GM12873 (cell line): ENCODE data around the gene GDF10.

Experiments
- TF ChIP-seq, protein P1 (sequence below): IDR thresholded peaks from 2 replicates; pipeline ENCODE4 v1.5.1; 2012; ENCODE audit warnings: low read depth, mild to moderate bottlenecking, moderate library complexity, low read length, control low read depth; ENCODE audit not compliant: insufficient read depth; ENCODE audit errors: missing control alignments

GDF10 gene

DNA sequence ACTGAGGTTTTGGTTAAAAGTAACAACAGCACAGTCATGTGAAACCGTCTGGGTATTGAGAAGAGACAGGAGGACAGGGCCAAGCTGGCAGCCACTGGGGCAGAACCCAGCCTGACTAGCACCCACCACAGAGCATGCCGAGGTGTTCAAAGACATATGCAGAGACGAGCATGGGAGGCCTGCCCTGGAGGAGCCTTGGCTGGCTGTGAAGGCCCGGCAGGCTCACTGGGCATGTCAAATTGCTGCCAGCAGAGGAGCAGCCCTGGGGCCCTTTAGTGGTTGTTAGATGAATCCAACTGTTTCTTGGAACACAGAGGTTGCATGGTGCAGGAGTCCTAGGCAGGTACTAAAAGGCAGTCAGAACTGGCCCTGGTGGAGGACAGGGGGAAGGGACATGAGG is 17.3 kb downstream of the GDF10 start:
- TF ChIP-seq, protein P1, sequence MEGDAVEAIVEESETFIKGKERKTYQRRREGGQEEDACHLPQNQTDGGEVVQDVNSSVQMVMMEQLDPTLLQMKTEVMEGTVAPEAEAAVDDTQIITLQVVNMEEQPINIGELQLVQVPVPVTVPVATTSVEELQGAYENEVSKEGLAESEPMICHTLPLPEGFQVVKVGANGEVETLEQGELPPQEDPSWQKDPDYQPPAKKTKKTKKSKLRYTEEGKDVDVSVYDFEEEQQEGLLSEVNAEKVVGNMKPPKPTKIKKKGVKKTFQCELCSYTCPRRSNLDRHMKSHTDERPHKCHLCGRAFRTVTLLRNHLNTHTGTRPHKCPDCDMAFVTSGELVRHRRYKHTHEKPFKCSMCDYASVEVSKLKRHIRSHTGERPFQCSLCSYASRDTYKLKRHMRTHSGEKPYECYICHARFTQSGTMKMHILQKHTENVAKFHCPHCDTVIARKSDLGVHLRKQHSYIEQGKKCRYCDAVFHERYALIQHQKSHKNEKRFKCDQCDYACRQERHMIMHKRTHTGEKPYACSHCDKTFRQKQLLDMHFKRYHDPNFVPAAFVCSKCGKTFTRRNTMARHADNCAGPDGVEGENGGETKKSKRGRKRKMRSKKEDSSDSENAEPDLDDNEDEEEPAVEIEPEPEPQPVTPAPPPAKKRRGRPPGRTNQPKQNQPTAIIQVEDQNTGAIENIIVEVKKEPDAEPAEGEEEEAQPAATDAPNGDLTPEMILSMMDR: no peak

DNA sequence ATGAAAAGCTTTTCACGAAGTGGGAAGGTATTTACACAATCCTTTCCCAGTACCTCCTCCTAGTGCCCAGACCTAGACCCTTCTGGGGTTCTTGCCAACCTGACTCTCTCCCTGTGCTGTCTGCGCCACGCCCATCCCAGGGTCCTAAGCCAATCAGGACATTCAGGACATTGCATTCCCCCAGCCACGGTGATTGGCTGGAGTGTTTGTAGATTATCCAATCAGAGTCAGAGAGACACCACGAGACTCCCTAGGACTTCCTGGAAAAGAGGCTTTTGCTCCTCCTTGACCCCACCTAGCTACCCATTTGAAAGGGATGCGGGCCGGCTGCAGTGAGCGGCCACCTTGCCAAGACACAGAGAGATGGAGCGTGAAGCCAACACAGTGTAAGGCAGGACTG is 18.7 kb downstream of the GDF10 start:
- TF ChIP-seq, protein P1: no peak

DNA sequence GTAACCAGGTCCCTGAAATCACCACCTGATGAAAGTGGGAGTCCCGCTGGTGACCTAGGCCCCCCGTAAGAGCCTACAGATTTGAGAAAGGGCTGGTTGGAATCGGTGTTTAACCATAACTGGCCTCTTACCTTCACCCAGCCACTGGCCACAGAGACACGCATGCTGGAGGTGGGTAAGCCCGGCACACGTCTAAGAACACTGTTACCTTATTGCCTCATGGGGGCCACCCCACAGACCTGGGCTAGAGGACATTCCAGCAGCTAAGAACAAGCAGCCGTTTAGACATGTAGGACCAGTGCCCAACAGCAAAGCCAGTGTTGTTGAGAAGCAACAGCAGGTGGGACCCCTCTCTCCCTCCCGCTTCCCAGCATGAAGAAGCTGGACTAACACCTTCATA is 19.8 kb downstream of the GDF10 start:
- TF ChIP-seq, protein P1: no peak

DNA sequence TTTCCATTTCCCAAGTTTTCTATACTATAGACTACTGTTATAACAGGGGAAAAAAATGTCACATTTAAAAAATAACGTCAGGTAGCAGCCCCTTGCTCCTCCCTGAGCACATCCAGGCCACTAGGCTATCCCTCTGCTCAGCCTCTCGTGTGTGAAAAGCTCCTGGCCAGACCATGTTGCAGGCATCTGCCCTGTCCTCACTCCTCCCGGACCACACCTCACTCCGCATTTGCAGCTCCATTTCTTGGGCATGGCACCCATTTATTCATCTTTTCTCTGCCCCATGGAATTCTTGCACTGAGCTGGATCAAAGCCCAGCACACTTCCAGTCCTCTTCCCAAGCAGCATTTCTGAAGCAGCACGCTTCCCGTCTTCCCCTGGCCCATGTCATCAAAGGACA is 20.8 kb downstream of the GDF10 start:
- TF ChIP-seq, protein P1: no peak

DNA sequence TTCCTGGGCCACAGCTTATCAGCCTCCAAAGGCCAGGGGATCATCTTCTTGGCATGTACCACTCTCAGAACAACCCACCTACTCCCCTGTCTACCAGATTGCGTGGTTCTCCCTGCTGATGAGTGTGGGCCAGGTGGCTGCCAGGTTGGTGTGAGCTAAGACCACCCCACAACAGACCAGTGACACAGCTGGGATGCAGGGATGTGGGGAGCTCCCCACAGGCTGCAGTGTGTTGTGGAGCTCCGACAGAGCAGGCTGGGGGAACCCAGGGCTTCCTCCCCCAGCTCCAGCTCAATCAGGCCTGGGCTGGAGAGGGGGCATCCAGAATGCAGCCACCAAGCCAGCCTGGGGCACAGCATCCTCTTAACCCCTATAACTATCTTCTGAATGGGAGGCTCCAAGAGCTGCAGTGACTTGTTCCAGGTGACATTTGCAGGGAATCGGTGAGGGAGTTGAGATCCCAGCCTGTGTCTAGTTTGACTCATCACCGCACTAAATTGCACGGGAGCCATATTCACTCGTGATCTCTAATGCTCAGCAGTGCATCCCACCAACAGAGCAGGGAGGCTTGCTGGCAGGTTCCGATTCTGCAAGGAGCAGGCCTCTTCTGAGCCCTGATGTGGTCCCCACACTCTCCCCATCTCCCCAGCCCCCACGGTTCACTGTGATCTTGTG is 21.7 kb downstream of the GDF10 start:
- TF ChIP-seq, protein P1: no peak

DNA sequence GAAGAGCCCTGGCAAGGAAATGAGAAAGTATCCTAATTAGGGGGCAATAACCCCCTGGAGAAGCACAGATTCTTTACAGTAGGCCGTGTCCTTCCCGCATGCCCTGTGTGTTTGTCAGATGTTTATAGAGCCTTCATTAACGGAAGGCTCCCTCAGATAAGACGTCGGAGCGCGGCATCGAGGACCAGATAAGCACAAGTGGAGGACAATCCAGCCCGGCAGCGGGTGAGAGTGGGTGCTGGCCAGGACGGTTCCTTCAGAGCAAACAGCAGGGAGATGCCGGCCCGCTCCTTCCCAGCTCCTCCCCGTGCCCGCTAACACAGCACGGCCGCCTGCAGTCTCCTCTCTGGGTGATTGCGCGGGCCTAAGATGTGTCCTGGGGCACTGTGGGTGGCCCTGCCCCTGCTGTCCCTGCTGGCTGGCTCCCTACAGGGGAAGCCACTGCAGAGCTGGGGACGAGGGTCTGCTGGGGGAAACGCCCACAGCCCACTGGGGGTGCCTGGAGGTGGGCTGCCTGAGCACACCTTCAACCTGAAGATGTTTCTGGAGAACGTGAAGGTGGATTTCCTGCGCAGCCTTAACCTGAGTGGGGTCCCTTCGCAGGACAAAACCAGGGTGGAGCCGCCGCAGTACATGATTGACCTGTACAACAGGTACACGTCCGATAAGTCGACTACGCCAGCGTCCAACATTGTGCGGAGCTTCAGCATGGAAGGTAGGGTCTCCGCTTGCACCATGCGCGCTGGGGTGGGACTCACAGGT is 22.5 kb downstream of the GDF10 start, which contains the start of gene GDF2:
Gene GDF2, plus strand, starts transcription at position 155 of the 762 bp plus-strand sequence. Its CDS starts 215 bp downstream, at position 370.
- TF ChIP-seq, protein P1: no peak

DNA sequence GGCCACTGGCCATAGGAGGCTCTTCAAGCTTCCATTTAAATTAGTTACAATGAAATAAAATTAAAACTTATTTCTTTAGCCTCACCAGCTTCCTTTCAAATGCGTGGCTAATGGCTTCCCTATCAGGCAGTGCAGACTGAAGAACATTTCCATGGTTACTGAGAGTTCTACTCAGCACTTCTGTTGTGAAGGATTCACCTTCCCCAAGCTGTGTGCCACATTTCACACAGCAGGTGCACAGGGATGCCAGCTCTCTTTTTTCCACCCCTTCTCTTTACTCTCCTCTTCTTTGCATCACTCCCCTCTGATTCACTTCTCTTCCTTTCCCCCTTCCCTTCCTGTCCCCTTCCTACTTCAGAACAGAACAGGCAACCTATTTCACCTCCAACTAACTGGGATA is 23.1 kb downstream of the GDF10 start:
- TF ChIP-seq, protein P1: no peak
